AG09319 (cell line): ENCODE data around the gene CNN1.

Experiments used
- DNase-seq: peaks from one replicate; pipeline ENCODE4 v3.0.0-alpha.2; 2010; ENCODE audit warnings: low read depth; ENCODE audit errors: extremely low read depth
- CTCF ChIP-seq: IDR thresholded peaks from 2 replicates; pipeline ENCODE4 v1.5.1; 2011; ENCODE audit warnings: low read depth, mild to moderate bottlenecking, inconsistent platforms, low read length, moderate library complexity

The CNN1 gene

GRCh38 chr19:11507370-11508078 is 31.1 kb upstream of the CNN1 start:
- DNase-seq = no peak
- TF ChIP-seq CTCF = no peak

GRCh38 chr19:11510444-11510843 is 28.2 kb upstream of the CNN1 start:
- TF ChIP-seq CTCF = no peak
- no peak for DNase-seq

GRCh38 chr19:11513946-11514345 is 24.7 kb upstream of the CNN1 start:
- DNase-seq = no peak

GRCh38 chr19:11519138-11519537 is 19.5 kb upstream of the CNN1 start:
- no peak for TF ChIP-seq CTCF
- DNase-seq = no peak

More at GRCh38 chr19:11513946-11514345, 24.7 kb upstream of the CNN1 start:
- no peak for TF ChIP-seq CTCF

GRCh38 chr19:11528551-11529341 is 9.9 kb upstream of the CNN1 start, which contains the start of gene ECSIT:
Gene ECSIT (minus strand): TSS chr19:11529134. CDS start chr19:11519170, 9,964 bp downstream.
- peak; percentile 96 for DNase-seq
- TF ChIP-seq CTCF = no peak

GRCh38 chr19:11530432-11530831 is 8.2 kb upstream of the CNN1 start:
- DNase-seq = no peak
- TF ChIP-seq CTCF = no peak; the same call in 1 of the 2 replicates

GRCh38 chr19:11534538-11534937 is 4.1 kb upstream of the CNN1 start:
- no peak for TF ChIP-seq CTCF

More at GRCh38 chr19:11534538-11534937, 4.1 kb upstream of the CNN1 start:
- no peak for DNase-seq
